ENCODE measurements around the gene LRP10. TPM values are rescaled to one million over a fixed set of nuclear protein-coding genes. Genes with fewer than 3 reads are reported as not detected.

LRP10 gene
- polyA plus RNA-seq, 1 donor from 2014 or later: 0.22 TPM

- H3F3A ChIP-seq (ENCODE audit: insufficient read depth, low read length, poor library complexity, severe bottlenecking): no peaks in the 10 kb centered on the region
- no peaks in the 10 kb centered on the region for H3K9me3 ChIP-seq (ENCODE audit: low read length)
- no peaks in the 10 kb centered on the region for H3K9me2 ChIP-seq (ENCODE audit: insufficient read depth, low read length)
- H3K79me2 ChIP-seq (replicated peaks; ENCODE audit: insufficient read depth, low read length): peaks cover 7% of the 10 kb centered on the region
- no peaks in the 10 kb centered on the region for H3K27me3 ChIP-seq (ENCODE audit: insufficient read depth, low read depth, low read length)
- no peak overlapping the region for H3K9ac ChIP-seq (ENCODE audit: low read length)
- H3K27ac ChIP-seq (ENCODE audit: low read length): no peak overlapping the region
- H4K20me1 ChIP-seq (ENCODE audit: insufficient read depth): no peaks in the 10 kb centered on the region
- H3K4me2 ChIP-seq (ENCODE audit: low read length): no peak overlapping the region
- no peak overlapping the region for H3K4me3 ChIP-seq (ENCODE audit: low read length)
- H3K36me3 ChIP-seq (ENCODE audit: insufficient read depth, low read length): peaks cover 16% of the 10 kb centered on the region
- H2AFZ ChIP-seq (ENCODE audit: low read depth, low read length): no peak overlapping the region
- TF ChIP-seq REST (IDR thresholded peaks at IDR 0.05; ENCODE audit: borderline replicate concordance) (no peak), RAD21 (conservative IDR thresholded peaks at IDR 0.05) (no peak), TAF1 (IDR thresholded peaks at IDR 0.05; ENCODE audit: low read depth) (no peak), CTCF (IDR thresholded peaks at IDR 0.05; ENCODE audit: poor library complexity, severe bottlenecking) (no peak), EP300 (conservative IDR thresholded peaks at IDR 0.05; ENCODE audit: poor library complexity, severe bottlenecking) (no peak), EZH2 (IDR thresholded peaks at IDR 0.05; ENCODE audit: borderline replicate concordance, insufficient read depth, low read length, poor library complexity, severe bottlenecking) (no peak), MXI1 (conservative IDR thresholded peaks at IDR 0.05; ENCODE audit: poor library complexity, severe bottlenecking) (no peak), POLR2AphosphoS5 (IDR thresholded peaks at IDR 0.05) (no peak), SMC3 (conservative IDR thresholded peaks at IDR 0.05; ENCODE audit: poor library complexity) (no peak)
Measured at GRCh38 chr14:22907429-22907828, 35.9 kb downstream of the LRP10 start.

GRCh38 chr14:22908601-22909000, 37.1 kb downstream of the LRP10 start:
- Histone ChIP-seq H3K9me2 (ENCODE audit: insufficient read depth, low read length) (no peaks in the 10 kb centered on the region), H3K27ac (ENCODE audit: low read length) (no peak overlapping the region), H3K27me3 (ENCODE audit: insufficient read depth, low read depth, low read length) (no peaks in the 10 kb centered on the region), H3K9ac (ENCODE audit: low read length) (no peak overlapping the region), H4K20me1 (ENCODE audit: insufficient read depth) (no peaks in the 10 kb centered on the region), H3K79me2 (replicated peaks; ENCODE audit: insufficient read depth, low read length) (peaks cover 16% of the 10 kb centered on the region), H3K4me2 (ENCODE audit: low read length) (no peak overlapping the region), H2AFZ (ENCODE audit: low read depth, low read length) (no peak overlapping the region), H3K9me3 (ENCODE audit: low read length) (no peaks in the 10 kb centered on the region), H3K4me3 (ENCODE audit: low read length) (no peak overlapping the region), H3K36me3 (ENCODE audit: insufficient read depth, low read length) (peaks cover 16% of the 10 kb centered on the region), H3F3A (ENCODE audit: insufficient read depth, low read length, poor library complexity, severe bottlenecking) (no peaks in the 10 kb centered on the region)
- TF ChIP-seq EZH2 (IDR thresholded peaks at IDR 0.05; ENCODE audit: borderline replicate concordance, insufficient read depth, low read length, poor library complexity, severe bottlenecking): no peak
- TF ChIP-seq MXI1 (conservative IDR thresholded peaks at IDR 0.05; ENCODE audit: poor library complexity, severe bottlenecking): no peak
- TF ChIP-seq RAD21 (conservative IDR thresholded peaks at IDR 0.05): no peak
- TF ChIP-seq EP300 (conservative IDR thresholded peaks at IDR 0.05; ENCODE audit: poor library complexity, severe bottlenecking): no peak
- TF ChIP-seq REST (IDR thresholded peaks at IDR 0.05; ENCODE audit: borderline replicate concordance): no peak
- no peak for TF ChIP-seq SMC3 (conservative IDR thresholded peaks at IDR 0.05; ENCODE audit: poor library complexity)
- no peak for TF ChIP-seq TAF1 (IDR thresholded peaks at IDR 0.05; ENCODE audit: low read depth)
- TF ChIP-seq CTCF (IDR thresholded peaks at IDR 0.05; ENCODE audit: poor library complexity, severe bottlenecking): no peak
- no peak for TF ChIP-seq POLR2AphosphoS5 (IDR thresholded peaks at IDR 0.05)

Data from neural cell (in vitro differentiated cells).